ENCODE measurements around the gene SH3PXD2B.

DNA sequence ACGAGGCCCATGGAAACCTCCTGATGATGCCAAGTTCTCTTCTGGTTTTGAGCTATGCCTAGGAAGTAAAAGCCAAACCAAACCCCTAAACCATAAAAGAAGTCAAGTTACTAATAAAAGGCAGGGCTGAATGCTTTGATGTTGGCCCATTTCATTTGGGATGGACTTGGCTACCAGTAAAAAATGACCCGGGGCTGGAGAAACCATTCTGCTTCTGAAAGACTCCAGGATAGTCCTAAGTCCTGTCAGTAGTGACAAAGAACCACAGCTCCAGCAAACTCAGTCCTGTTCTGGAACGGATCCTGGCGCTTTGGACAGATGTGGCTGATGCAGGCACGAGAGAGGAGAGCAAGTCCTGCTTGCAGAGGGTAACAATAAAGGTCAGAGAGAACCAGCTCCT lies 68.6 kb downstream of the SH3PXD2B start:
- TF ChIP-seq, protein P1, sequence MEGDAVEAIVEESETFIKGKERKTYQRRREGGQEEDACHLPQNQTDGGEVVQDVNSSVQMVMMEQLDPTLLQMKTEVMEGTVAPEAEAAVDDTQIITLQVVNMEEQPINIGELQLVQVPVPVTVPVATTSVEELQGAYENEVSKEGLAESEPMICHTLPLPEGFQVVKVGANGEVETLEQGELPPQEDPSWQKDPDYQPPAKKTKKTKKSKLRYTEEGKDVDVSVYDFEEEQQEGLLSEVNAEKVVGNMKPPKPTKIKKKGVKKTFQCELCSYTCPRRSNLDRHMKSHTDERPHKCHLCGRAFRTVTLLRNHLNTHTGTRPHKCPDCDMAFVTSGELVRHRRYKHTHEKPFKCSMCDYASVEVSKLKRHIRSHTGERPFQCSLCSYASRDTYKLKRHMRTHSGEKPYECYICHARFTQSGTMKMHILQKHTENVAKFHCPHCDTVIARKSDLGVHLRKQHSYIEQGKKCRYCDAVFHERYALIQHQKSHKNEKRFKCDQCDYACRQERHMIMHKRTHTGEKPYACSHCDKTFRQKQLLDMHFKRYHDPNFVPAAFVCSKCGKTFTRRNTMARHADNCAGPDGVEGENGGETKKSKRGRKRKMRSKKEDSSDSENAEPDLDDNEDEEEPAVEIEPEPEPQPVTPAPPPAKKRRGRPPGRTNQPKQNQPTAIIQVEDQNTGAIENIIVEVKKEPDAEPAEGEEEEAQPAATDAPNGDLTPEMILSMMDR (IDR thresholded peaks at IDR 0.05): no peak
- no peak for TF ChIP-seq POLR2A (IDR thresholded peaks at IDR 0.05)

Measured in lower leg skin (tissue), 3 donors.